ENCODE measurements around the gene NLRP1.
A peak's percentile ranks its signal among the peaks of the same experiment; 100 is the strongest.

NLRP1 gene

DNA sequence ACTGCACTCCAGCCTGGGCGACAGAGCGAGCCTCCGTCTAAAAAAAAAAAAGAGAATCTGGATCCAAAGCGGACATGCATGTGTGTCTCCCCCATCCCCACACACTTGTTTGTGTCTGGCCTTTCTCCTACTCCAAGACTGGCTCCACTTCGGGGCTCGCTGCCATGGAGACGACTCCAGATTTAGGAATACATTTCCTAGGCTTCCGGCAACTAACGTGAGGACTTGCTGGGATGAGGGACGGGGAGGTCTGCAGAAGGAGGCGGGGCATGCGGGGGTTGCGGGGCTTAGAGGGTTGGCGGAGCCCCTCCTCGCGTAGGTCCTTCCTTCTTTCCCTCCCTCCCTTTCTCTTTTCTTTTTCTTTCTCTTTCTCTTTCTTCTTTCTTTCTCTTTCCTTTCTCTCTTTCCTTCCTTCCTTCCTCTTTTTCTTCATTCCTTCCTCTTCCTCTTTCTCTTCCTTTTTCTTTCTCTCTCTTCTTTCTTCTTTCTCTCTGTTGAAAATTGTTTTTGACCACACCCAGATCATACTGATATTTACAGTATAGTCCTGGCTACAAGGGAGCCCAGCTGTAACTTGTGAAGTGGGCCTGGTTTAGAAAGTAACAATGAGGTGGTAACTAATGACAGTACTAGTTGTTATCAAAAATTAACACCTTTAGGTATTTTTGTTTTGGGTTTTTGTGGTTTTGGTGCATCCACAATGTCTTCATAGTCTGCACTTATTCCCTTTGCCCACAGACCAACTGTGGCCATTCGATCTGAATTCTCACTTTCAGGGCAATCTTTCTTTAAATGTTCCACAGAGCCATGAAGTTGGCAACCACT, 72.7 kb downstream of the NLRP1 start:
- DNase-seq = peak; percentile 49

DNA sequence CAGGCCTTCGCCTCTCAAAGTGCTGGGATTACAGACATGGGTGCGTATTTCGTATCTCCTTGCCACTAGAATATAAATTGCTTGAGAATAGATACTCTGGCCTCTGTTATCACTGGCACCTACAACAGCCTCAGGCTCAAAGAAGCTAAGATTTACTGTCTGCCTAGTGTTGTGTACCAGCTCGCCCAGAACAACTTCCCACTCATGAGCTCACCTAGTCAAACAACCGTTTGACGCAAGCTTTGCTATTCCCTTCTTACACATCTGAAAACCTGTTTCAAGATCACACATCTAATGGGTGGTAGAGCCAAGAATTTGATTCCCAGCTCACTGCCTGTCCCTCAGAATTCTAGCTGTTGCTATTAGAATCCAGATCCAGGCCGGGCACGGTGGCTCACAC, 73.5 kb downstream of the NLRP1 start:
- no peak for DNase-seq

- DNase-seq = no peak
Observed at GRCh38 chr17:5509482-5509881, 74.8 kb downstream of the NLRP1 start.

DNA sequence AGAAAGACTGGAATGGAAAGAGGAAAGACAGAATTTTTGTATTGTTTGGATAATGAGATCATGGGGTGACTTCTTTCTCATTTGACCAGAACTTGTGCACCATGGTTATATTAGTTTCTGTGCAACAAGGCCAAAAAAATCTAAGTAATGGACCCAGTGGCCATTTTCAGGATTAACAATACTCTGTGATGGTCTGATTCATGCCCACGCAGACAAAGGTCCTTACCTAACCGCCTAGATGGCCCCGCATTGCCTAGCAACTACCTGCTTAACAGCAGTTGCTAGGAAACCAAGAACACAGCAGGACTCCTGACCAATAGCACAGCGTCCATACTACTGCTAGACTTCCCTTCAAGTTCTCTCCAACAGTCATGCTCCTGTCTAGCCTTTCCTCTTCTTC, 75.5 kb downstream of the NLRP1 start:
- no peak for DNase-seq

DNA sequence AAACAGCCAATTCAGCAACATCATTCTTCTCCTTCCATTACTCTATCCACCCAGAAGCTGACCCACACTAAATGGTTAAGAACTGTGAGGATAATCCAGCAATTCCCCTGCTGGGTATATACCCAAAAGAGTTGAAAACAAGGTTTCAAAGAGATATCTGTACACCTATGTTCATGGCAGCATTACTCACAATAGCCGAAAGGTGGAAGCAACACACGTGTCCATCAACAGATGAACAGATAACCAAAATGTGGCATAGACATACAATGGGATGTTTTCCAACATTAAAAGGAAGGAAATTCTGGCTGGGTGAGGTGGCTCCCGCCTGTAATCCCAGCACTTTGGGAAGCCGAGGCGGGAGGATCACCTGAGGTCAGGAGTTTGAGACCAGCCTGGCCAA, 78.0 kb downstream of the NLRP1 start:
- DNase-seq = no peak

DNA sequence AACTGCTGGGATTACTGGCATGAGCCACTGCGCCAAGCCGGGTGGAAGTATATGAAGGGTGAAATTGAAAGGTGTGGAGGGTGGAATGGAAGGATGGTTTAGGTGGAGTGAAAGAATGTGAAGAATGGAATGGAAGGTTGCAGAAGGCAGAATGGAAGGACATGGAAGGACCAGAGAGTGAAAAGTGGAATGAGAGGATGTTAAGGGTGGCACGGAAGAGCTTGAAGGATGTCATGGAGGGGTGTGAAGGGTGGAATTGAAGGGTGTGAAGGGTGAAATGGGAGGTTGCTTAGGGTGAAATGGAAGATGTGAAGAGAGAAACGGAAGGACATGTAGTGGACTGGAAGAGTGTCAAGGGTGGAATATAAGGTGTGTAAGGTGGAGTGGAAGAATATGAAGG, 81.8 kb downstream of the NLRP1 start:
- no peak for DNase-seq

DNA sequence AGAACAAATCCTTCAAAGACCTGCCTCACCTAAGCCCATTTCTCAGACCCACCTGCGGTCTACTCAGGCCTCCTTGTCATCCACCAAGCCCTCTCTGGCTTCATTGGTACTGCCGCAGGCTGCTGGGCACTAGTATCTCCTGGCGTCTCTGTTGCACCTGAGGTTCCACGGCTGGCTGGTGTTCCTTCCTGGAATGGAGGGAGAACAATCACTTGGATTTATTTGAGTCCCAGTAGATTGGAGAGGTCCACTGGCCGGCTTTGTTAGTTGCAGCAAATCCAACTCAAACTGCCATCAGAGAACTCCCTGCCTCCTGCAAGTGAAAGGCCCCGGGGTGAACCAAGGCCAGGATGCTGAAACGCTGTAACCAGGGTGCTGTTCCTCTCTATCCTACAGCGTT, 82.6 kb downstream of the NLRP1 start:
- DNase-seq = no peak

GRCh38 chr17:5500589-5501391, 83.5 kb downstream of the NLRP1 start:
- peak; percentile 34 for DNase-seq

DNA sequence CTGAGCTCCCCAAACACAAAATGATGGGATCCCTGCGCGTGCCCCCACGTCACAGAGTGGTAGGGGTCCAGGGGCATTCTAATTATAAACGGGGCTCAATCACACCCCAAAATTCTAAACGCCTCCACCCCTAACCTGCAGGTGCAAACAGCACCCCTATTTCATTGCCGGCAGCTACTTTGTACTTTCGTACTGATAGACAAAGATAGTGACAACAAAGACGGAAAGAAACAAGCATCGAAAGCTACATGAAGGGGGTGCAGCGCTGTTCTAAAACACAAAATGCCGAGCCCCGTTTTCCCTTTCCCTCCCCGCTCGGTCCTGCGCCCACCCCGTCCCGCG, 84.1 kb downstream of the NLRP1 start:
- DNase-seq = no peak

- no peak for DNase-seq
Observed at GRCh38 chr17:5499476-5500231, 84.7 kb downstream of the NLRP1 start.

GRCh38 chr17:5492970-5493369, 91.3 kb downstream of the NLRP1 start:
- no peak for DNase-seq

GRCh38 chr17:5488752-5489151, 95.6 kb downstream of the NLRP1 start:
- no peak for DNase-seq

DNA sequence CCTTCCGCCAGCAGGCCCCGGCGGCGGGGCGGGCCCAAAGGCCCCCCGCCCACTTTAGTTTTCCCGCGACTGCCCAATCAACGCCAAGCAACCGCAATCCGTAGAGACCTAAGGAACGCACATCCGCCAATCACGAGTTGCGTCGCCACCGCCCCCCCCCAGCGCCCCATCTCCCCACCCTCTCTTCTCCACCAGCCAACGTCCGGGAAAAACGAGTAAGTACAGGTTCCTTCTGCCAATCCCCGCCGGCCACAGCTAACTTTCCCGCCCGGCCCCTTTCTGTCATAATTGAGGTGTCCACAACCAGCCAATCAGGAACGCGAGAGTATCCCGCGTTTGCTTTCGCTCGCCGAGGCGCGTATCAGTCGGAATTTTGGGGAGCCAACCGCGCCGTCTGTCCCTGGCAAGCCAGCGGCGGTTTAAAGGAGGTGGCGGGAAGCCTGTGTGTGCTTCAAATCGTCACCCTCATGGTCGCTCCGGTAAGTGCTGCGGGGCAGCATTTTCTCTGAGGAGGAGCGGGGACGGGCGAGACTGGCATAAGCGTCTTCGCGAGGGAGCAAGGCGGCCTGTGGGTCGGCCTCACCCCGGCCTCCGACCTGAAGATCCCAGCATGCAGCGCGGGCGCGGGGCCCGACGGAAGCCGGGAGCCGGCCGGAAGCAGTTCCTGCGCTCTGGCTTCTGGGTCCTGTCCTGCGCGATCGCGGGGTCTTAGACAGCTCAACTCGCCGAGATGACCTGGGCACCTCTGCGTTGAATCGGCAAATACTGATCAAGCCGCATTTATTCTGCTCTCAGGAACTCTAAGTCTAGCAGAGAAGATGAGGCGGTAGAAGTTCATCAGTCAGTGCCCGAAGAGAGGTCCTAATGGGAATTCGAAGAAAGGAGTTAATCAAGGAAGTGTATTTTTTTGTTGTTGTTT, 97.8 kb downstream of the NLRP1 start, which contains the start of gene MIS12:
MIS12 (plus strand) TSS at position 361 of the 919 bp plus-strand sequence. CDS start 2,297 bp downstream, outside the sequence.
- DNase-seq = peak; percentile 99

GRCh38 chr17:5485270-5486205, 98.8 kb downstream of the NLRP1 start, which contains the start of gene DERL2:
DERL2 (minus strand) TSS chr17:5486178; CDS start chr17:5486161, 17 bp downstream.
- peak; percentile 57 for DNase-seq

- DNase-seq = no peak
Observed at GRCh38 chr17:5481451-5481850, 102.9 kb downstream of the NLRP1 start.

GRCh38 chr17:5480962-5481361, 103.3 kb downstream of the NLRP1 start:
- DNase-seq = no peak

GRCh38 chr17:5478992-5479391, 105.3 kb downstream of the NLRP1 start:
- no peak for DNase-seq

- no peak for DNase-seq
Observed at GRCh38 chr17:5473906-5474305, 110.4 kb downstream of the NLRP1 start.

- no peak for DNase-seq
Observed at GRCh38 chr17:5472511-5472910, 111.8 kb downstream of the NLRP1 start.

DNA sequence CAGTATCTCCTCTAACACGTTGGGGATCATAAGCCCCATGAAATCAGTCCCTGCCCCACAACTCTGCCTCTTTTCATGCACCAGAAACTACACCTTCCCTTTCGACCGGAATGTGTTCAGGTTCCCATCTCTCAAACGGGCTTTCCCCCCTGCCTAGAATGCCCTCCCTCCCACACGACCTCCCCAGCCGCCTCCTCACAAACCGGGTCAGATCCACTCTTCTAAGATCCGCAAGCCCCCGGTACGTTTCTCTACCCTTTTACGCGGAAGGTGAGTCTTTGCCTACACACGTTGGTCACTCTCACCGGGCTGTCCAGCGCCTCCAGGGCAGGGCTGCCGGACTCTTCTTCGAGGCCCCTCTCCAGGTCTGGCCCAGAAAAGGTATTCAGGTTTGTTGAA, 116.2 kb downstream of the NLRP1 start:
- peak; percentile 23 for DNase-seq

GRCh38 chr17:5467416-5467815, 116.9 kb downstream of the NLRP1 start:
- DNase-seq = no peak

All from hematopoietic multipotent progenitor cell treated with erythropoietin and hydrocortisone succinate and interleukin-3 and kit ligand, for 8 days (in vitro differentiated cells).